BLaER1 (cell line): ENCODE data around the gene CCSER1.
"Not testable (repeated sequence)": the region's sequence is repeated elsewhere in the genome, so short reads cannot be mapped to it uniquely, and the experiment has no call there.

Experiments used
- H3K27ac ChIP-seq: shearing (Covaris generic); formaldehyde crosslinking; 2 replicates; pipeline ENCODE4 v1.8.1; 2022
- H3K27me3 ChIP-seq: shearing (Covaris generic); formaldehyde crosslinking; 2 replicates; pipeline ENCODE4 v1.8.1; 2022
- H3K36me3 ChIP-seq: shearing (Covaris generic); formaldehyde crosslinking; 2 replicates; pipeline ENCODE4 v1.8.1; 2022
- H3K4me1 ChIP-seq: shearing (Covaris generic); formaldehyde crosslinking; 2 replicates; pipeline ENCODE4 v1.8.1; 2022
- H3K4me2 ChIP-seq: shearing (Covaris generic); formaldehyde crosslinking; 2 replicates; pipeline ENCODE4 v1.8.1; 2022
- H3K4me3 ChIP-seq: shearing (Covaris generic); formaldehyde crosslinking; 2 replicates; pipeline ENCODE4 v1.8.1; 2022
- H3K9ac ChIP-seq: shearing (Covaris generic); formaldehyde crosslinking; 2 replicates; pipeline ENCODE4 v1.8.1; 2022
- H3K9me3 ChIP-seq: shearing (Covaris generic); formaldehyde crosslinking; 2 replicates; pipeline ENCODE4 v1.8.1; 2022
- H4K20me1 ChIP-seq: shearing (Covaris generic); formaldehyde crosslinking; 2 replicates; pipeline ENCODE4 v1.8.1; 2022
- Cebpa-rat ChIP-seq: shearing (Covaris generic); IDR thresholded peaks from 2 replicates; pipeline ENCODE4 v1.8.1; 2022

Gene CCSER1

GRCh38 chr4:91256751-91257150 is 1129.6 kb downstream of the CCSER1 start:
- Histone ChIP-seq H3K4me2 (no peak overlapping the region), H3K9ac (no peak overlapping the region), H3K36me3 (no peaks in the 10 kb centered on the region), H3K4me1 (no peaks in the 10 kb centered on the region), H3K27ac (no peak overlapping the region), H3K9me3 (0 out of 2 replicates have a peak, but pooled peaks cover 6% of the 10 kb centered on the region), H4K20me1 (no peaks in the 10 kb centered on the region), H3K27me3 (no peaks in the 10 kb centered on the region), H3K4me3 (no peak overlapping the region)
- TF ChIP-seq Cebpa-rat = no peak

GRCh38 chr4:91257721-91258120 is 1130.5 kb downstream of the CCSER1 start:
- Histone ChIP-seq H3K9me3 (0 out of 2 replicates have a peak, but pooled peaks cover 6% of the 10 kb centered on the region), H3K27ac (no peak overlapping the region), H3K4me1 (no peaks in the 10 kb centered on the region), H3K27me3 (no peaks in the 10 kb centered on the region), H3K9ac (no peak overlapping the region), H3K4me2 (no peak overlapping the region), H3K36me3 (no peaks in the 10 kb centered on the region), H4K20me1 (no peaks in the 10 kb centered on the region), H3K4me3 (no peak overlapping the region)
- TF ChIP-seq Cebpa-rat = no peak

GRCh38 chr4:91258326-91258725 is 1131.1 kb downstream of the CCSER1 start:
- H3K4me2 ChIP-seq = no peak overlapping the region
- no peak overlapping the region for H3K4me3 ChIP-seq
- no peaks in the 10 kb centered on the region for H4K20me1 ChIP-seq
- no peak overlapping the region for H3K9ac ChIP-seq
- H3K4me1 ChIP-seq = no peaks in the 10 kb centered on the region
- no peak for TF ChIP-seq Cebpa-rat
- 0 out of 2 replicates have a peak, but pooled peaks cover 6% of the 10 kb centered on the region for H3K9me3 ChIP-seq
- no peaks in the 10 kb centered on the region for H3K27me3 ChIP-seq
- no peaks in the 10 kb centered on the region for H3K36me3 ChIP-seq
- H3K27ac ChIP-seq = no peak overlapping the region

GRCh38 chr4:91267543-91267942 is 1140.3 kb downstream of the CCSER1 start:
- Histone ChIP-seq H3K27ac (no peak overlapping the region), H3K4me1 (no peaks in the 10 kb centered on the region), H3K4me2 (no peak overlapping the region), H3K9me3 (no peaks in the 10 kb centered on the region), H4K20me1 (no peaks in the 10 kb centered on the region), H3K36me3 (no peaks in the 10 kb centered on the region), H3K9ac (no peak overlapping the region), H3K4me3 (no peak overlapping the region), H3K27me3 (no peaks in the 10 kb centered on the region)
- no peak for TF ChIP-seq Cebpa-rat

- H3K9me3 ChIP-seq, H4K20me1 ChIP-seq, H3K27ac ChIP-seq, H3K4me2 ChIP-seq, H3K36me3 ChIP-seq, H3K27me3 ChIP-seq, H3K4me3 ChIP-seq, H3K4me1 ChIP-seq, H3K9ac ChIP-seq: not testable (repeated sequence)
Measured at GRCh38 chr4:91268481-91268880, 1141.3 kb downstream of the CCSER1 start.

- no peak for TF ChIP-seq Cebpa-rat
- Histone ChIP-seq H3K36me3 (no peaks in the 10 kb centered on the region), H3K27me3 (no peaks in the 10 kb centered on the region), H3K4me1 (no peaks in the 10 kb centered on the region), H4K20me1 (no peaks in the 10 kb centered on the region), H3K27ac (no peak overlapping the region), H3K9ac (no peak overlapping the region), H3K4me3 (no peak overlapping the region), H3K4me2 (no peak overlapping the region), H3K9me3 (no peaks in the 10 kb centered on the region)
Measured at GRCh38 chr4:91268913-91269312, 1141.7 kb downstream of the CCSER1 start.

GRCh38 chr4:91279899-91280298 is 1152.7 kb downstream of the CCSER1 start:
- Histone ChIP-seq H3K27me3 (no peaks in the 10 kb centered on the region), H3K9ac (no peak overlapping the region), H3K36me3 (no peaks in the 10 kb centered on the region), H3K27ac (no peak overlapping the region), H3K4me3 (no peak overlapping the region), H3K4me2 (no peak overlapping the region), H4K20me1 (no peaks in the 10 kb centered on the region), H3K4me1 (no peaks in the 10 kb centered on the region), H3K9me3 (no peaks in the 10 kb centered on the region)
- no peak for TF ChIP-seq Cebpa-rat

GRCh38 chr4:91280551-91281290 is 1153.5 kb downstream of the CCSER1 start:
- Histone ChIP-seq H4K20me1 (no peaks in the 10 kb centered on the region), H3K27ac (no peak overlapping the region), H3K9ac (no peak overlapping the region), H3K36me3 (no peaks in the 10 kb centered on the region), H3K27me3 (no peaks in the 10 kb centered on the region), H3K9me3 (no peaks in the 10 kb centered on the region), H3K4me1 (no peaks in the 10 kb centered on the region), H3K4me3 (no peak overlapping the region), H3K4me2 (no peak overlapping the region)
- no peak for TF ChIP-seq Cebpa-rat

GRCh38 chr4:91282217-91282616 is 1155.0 kb downstream of the CCSER1 start:
- TF ChIP-seq Cebpa-rat = no peak
- H3K4me3 ChIP-seq = no peak overlapping the region
- no peaks in the 10 kb centered on the region for H3K9me3 ChIP-seq
- H3K4me1 ChIP-seq = no peaks in the 10 kb centered on the region
- no peak overlapping the region for H3K27ac ChIP-seq
- H3K9ac ChIP-seq = no peak overlapping the region
- no peaks in the 10 kb centered on the region for H3K36me3 ChIP-seq
- no peaks in the 10 kb centered on the region for H4K20me1 ChIP-seq
- no peak overlapping the region for H3K4me2 ChIP-seq
- H3K27me3 ChIP-seq = no peaks in the 10 kb centered on the region

GRCh38 chr4:91283726-91284230 is 1156.6 kb downstream of the CCSER1 start:
- no peaks in the 10 kb centered on the region for H3K4me1 ChIP-seq
- no peak overlapping the region for H3K9ac ChIP-seq
- H3K36me3 ChIP-seq = no peaks in the 10 kb centered on the region
- no peaks in the 10 kb centered on the region for H4K20me1 ChIP-seq
- no peak overlapping the region for H3K4me3 ChIP-seq
- H3K27me3 ChIP-seq = no peaks in the 10 kb centered on the region
- no peak overlapping the region for H3K27ac ChIP-seq
- TF ChIP-seq Cebpa-rat = no peak
- H3K9me3 ChIP-seq = no peaks in the 10 kb centered on the region
- no peak overlapping the region for H3K4me2 ChIP-seq
